Erythroblast (primary cell): Measurements from ENCODE around the gene BMPR1B.
A peak's percentile ranks its signal among the peaks of the same experiment; 100 is the strongest.

Experiments used
- DNase-seq, 2 experiments: peaks; one replicate each; lab custom pipeline; 2025; lab: John Stamatoyannopoulos, UW
- GATA1 ChIP-seq: IDR thresholded peaks from 2 replicates; pipeline ENCODE4 v1.6.1; 2011; ENCODE audit warnings: low read depth, mild to moderate bottlenecking, control low read depth, low read length, moderate library complexity
- POLR2A ChIP-seq: IDR thresholded peaks from 2 replicates; pipeline ENCODE4 v1.6.1; 2011; ENCODE audit warnings: mild to moderate bottlenecking, low read length

Gene BMPR1B

DNA sequence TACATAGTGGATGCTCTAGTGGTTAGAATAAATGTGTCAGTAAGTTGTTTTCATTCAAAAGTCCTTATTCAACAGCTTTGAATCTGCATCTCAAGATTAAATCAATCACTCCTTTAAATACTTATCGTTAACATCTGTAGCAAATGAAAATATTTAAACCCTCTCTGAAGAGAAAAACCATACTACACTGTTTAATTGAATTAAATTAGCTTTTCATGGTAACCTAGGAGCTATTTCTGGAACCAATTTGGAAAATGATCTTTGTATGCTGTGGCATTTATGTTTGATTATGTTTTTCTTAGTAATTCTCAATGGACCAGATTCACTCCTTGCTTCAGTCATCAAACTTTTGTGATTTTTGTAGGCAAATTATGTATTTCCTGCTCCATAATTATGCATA is 9.7 kb downstream of the BMPR1B start:
- DNase-seq: no peak

GRCh38 chr4:94782707-94783106 is 25.0 kb downstream of the BMPR1B start:
- no peak for DNase-seq

More for the DNA sequence above, 9.7 kb downstream of the BMPR1B start:
- no peak for TF ChIP-seq GATA1

GRCh38 chr4:94791701-94792100 is 33.9 kb downstream of the BMPR1B start:
- DNase-seq: no peak
- TF ChIP-seq POLR2A (no peak), GATA1 (no peak)

More at GRCh38 chr4:94782707-94783106, 25.0 kb downstream of the BMPR1B start:
- TF ChIP-seq GATA1 (no peak), POLR2A (no peak)

DNA sequence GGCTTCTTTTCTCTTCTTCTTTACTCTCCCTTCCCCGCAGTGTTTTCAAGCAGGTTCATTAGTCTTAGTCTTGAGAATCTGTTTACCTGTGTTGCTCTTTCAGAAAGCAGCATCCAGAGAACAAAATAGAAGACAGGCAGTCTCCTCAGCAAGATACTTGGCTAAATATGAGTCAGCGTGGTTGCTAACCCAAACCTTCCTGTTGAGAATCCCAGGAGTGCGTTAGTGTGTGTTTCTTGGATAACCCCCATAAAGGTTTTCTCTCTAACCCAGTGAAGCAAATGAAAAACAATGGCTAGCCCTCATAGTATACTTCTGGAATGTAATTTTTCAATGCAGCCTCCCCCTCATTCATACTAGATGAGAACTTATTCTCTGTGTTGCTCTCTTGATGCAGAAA is 41.1 kb downstream of the BMPR1B start:
- no peak for DNase-seq
- no peak for TF ChIP-seq POLR2A
- no peak for TF ChIP-seq GATA1

GRCh38 chr4:94801016-94801415 is 43.3 kb downstream of the BMPR1B start:
- TF ChIP-seq POLR2A (no peak), GATA1 (no peak)
- DNase-seq: no peak

GRCh38 chr4:94802091-94802490 is 44.3 kb downstream of the BMPR1B start:
- DNase-seq: no peak
- TF ChIP-seq POLR2A (no peak), GATA1 (no peak)

DNA sequence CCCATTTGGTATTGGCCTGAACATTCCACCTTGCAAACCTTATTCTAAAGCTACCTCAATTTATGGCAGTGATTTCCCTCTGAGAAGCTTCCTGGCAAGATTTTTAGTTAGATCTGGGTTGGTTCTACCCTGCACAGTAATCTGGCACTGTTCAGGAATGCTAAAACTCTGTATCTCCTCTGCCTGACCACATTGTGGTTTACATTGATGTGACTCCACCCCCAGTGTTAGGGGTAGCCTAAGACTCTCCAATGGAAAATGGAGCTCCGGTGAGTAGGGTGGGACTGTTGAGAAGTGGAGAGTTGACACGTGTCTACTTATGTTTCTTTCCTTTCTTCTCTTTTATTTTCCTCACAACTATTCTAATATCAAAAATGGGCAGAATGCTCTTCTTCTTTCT is 45.4 kb downstream of the BMPR1B start:
- TF ChIP-seq POLR2A (no peak), GATA1 (no peak)

DNA sequence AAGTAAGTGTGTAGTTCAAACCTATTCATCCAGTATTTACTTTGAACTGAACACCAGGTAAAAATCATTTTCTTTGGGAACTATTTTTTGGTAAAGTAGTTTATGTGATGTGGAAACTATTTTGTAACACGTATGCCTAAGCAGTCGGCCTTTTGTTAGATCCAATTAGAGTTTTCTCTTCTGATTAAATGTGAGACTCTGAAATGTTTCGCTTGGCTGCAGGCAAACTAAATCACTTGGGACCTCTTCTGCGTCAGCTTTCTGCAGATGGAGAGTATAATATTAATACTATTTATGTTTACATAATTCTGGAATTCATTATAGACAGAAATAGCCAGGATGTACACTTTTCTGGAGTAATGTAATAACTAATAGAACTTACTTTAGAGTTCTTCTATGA is 46.9 kb downstream of the BMPR1B start:
- TF ChIP-seq GATA1: no peak
- no peak for TF ChIP-seq POLR2A
- DNase-seq: no peak

More for the DNA sequence above, 45.4 kb downstream of the BMPR1B start:
- DNase-seq: no peak

DNA sequence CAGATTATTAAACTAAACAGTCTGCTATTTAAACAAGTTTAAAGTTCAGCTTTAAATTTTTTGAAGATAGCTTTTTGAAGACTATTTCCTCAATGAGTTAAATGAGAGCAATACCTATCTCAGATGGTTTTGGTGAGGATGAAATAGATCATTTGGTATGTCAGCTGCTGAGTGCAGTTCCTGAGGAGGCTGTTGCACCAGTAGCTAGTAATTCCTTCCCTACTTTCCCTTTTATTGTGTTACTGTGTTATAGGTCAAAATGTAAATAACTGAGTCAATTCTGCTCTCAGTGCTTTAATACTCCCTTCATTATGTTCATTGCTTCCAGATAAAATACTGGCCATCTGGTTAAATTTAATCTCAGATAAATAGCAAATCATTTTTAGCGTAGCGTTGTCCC is 48.6 kb downstream of the BMPR1B start:
- no peak for TF ChIP-seq GATA1
- no peak for DNase-seq

DNA sequence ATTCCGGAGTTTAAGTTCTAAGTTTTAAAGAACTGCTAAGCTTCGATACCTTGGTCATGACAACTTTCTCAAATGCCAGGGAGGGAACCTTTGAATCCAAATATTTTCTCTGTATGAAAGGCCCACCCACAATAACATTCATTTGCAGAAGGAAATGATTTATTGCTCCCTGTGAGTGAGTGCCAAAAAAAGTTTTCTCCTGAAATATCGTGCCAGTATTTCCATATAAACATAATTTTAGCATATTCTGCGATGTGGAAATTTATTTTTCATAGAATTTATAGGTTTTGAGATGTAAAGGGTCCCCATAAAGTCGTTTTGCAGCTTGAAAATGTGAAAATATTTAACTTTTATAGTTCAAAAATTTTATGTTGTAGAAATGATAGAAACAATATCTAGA is 53.9 kb downstream of the BMPR1B start:
- no peak for DNase-seq
- no peak for TF ChIP-seq GATA1
- no peak for TF ChIP-seq POLR2A

- DNase-seq: no peak
- TF ChIP-seq POLR2A (no peak), GATA1 (no peak)
These were observed 55.5 kb downstream of the BMPR1B start for GRCh38 chr4:94813221-94813620.

DNA sequence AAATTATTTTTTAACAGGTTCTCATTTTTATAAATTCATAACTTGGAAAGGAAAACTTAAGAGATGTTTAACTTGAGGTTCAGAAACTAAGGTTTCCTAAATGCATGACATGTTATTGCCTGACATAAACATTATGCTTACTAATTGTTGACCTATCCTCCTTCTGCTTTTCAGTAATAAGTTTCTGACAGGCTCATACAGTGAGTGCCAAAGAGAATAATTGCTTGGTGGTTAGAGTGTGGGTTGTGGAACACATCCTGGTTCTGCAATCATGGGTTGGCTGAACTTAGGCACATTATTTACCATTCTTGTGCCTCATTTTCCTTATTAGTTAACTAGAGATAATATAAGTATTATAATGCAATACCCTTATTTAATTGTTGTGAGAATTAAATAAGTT is 56.5 kb downstream of the BMPR1B start:
- no peak for DNase-seq
- TF ChIP-seq POLR2A (no peak), GATA1 (no peak)

- TF ChIP-seq POLR2A: no peak
- no peak for DNase-seq
These were observed 61.8 kb downstream of the BMPR1B start for GRCh38 chr4:94819371-94820168.

- DNase-seq: no peak
- TF ChIP-seq GATA1: no peak
- TF ChIP-seq POLR2A: no peak
These were observed 68.5 kb downstream of the BMPR1B start for GRCh38 chr4:94826206-94826605.

DNA sequence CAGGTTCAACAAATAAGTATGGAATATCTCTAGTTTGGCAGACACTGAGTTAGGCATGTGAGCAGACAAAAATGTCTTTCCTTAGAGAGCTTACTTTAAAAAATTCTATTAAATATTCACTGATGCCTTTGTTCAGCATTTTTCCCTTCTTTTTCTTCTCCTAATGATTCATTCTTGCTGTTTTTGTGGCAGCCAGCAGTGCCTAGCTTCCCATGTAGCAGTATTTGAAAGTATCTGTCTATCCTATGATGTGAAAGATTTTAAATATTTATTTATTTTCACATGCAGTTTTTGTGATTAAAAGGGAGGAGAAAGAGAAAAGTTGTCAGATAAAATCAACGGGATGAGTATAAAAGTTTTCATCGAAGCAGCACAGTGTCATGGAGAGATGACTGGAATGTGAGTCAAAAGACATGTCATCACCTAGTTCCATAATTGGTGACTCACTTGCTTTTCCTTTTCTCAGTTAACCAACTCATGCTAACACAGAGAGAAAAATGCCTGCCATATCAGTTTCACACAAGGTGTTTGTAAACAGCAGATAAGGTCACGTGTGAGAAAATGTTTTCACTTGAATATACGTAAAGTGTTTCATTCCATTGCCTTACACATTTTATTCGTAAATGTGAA is 69.8 kb downstream of the BMPR1B start:
- TF ChIP-seq GATA1: no peak
- no peak for TF ChIP-seq POLR2A
- DNase-seq: peak; percentile 34 to 53
